SK-N-SH (cell line): ENCODE results near the gene HOXC6.

ENCODE experiments used
- CTCF ChIP-seq: fragments of 200-600 bp; sonication (generic); IDR thresholded peaks from 2 replicates; pipeline ENCODE4 v1.6.1; 2017; ENCODE audit warnings: antibody characterized with exemption, mild to moderate bottlenecking, moderate library complexity
- JUND ChIP-seq: IDR thresholded peaks from 2 replicates; pipeline ENCODE4 v1.4.0; 2012
- MAX ChIP-seq: IDR thresholded peaks from 2 replicates; pipeline ENCODE4 v1.4.0; 2012; ENCODE audit warnings: low read depth
- MXI1 ChIP-seq: IDR thresholded peaks from 2 replicates; pipeline ENCODE4 v1.6.1; 2012; ENCODE audit warnings: mild to moderate bottlenecking, low read depth, low read length, improper control_type of control experiment
- SMC3 ChIP-seq: IDR thresholded peaks from 2 replicates; pipeline ENCODE4 v1.6.1; 2012; ENCODE audit warnings: low read depth, low read length, improper control_type of control experiment
- USF2 ChIP-seq: fragments of 150-350 bp; IDR thresholded peaks from 2 replicates; pipeline ENCODE4 v1.6.1; 2017; ENCODE audit warnings: antibody characterized with exemption, low read length, low read depth, borderline replicate concordance
- YY1 ChIP-seq: IDR thresholded peaks from 2 replicates; pipeline ENCODE4 v1.4.0; 2012; ENCODE audit warnings: low read depth, mild to moderate bottlenecking

- TF ChIP-seq MXI1 (no peak), CTCF (no peak), JUND (no peak), SMC3 (no peak), MAX (no peak), USF2 (no peak), YY1 (no peak)
Observed at GRCh38 chr12:53994009-53994263, 34.3 kb upstream of the HOXC6 start.
